AG09319 (cell line): ENCODE results near the gene TEKT1.

Source experiments
- DNase-seq: peaks from one replicate; pipeline ENCODE4 v3.0.0-alpha.2; 2010; ENCODE audit warnings: low read depth; ENCODE audit errors: extremely low read depth
- CTCF ChIP-seq: IDR thresholded peaks from 2 replicates; pipeline ENCODE4 v1.5.1; 2011; ENCODE audit warnings: low read depth, mild to moderate bottlenecking, inconsistent platforms, low read length, moderate library complexity

Gene TEKT1

DNA sequence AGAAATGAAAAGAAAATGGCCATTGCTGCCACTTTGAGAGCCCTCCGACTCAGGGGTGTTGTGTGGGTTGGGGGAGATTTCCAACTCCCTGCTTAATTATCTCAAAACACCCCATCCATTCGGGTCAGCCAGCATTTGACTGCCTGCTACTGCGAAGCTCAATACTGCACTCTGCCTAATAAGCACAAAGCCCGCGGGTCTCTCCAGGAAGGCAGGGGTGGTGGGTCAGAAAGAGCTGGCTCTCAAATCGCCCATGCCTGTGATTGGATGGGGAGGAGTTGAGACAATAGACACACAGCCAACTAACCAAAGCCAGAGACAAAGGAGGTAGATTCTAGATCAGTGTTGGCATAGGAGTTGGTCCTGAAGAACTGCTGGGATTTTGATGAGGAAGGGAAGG is 78.0 kb downstream of the TEKT1 start:
- TF ChIP-seq CTCF, result no peak
- DNase-seq, result no peak

GRCh38 chr17:6753006-6753445 is 78.5 kb downstream of the TEKT1 start:
- TF ChIP-seq CTCF, result no peak
- DNase-seq, result peak; percentile 34

GRCh38 chr17:6752068-6752909 is 79.2 kb downstream of the TEKT1 start:
- peak; percentile 98 for DNase-seq
- no peak for TF ChIP-seq CTCF

GRCh38 chr17:6749519-6749918 is 82.0 kb downstream of the TEKT1 start:
- no peak for DNase-seq

DNA sequence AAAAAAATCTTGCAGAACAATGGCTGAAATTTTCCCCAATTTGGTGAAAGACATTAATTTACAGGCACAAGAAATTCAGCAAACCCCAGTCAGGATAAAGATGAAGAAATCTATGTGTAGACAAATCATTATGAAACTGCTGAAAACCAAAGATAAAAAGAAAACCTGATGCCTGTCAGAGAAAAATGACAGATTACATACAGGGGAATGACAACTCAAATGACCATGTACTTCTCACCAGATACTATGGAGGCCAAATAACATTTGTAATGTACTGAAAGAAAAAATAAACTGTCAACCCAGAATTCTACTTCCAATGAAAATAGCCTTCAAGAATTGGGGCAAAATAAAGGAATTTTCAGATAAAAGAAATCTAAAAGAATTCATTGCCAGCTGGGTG is 82.9 kb downstream of the TEKT1 start:
- TF ChIP-seq CTCF, result no peak
- no peak for DNase-seq

More at GRCh38 chr17:6749519-6749918, 82.0 kb downstream of the TEKT1 start:
- no peak for TF ChIP-seq CTCF
